HG03354 (cell line): Measurements from ENCODE around the gene HDAC1.
"Not testable (repeated sequence)": the region's sequence is repeated elsewhere in the genome, so short reads cannot be mapped to it uniquely, and the experiment has no call there.

Source experiments
- ATAC-seq: cut with Tn5 transposase; IDR thresholded peaks from one replicate; pipeline ENCODE4 v1.9.1; 2021; ENCODE audit warnings: mild to moderate bottlenecking; ENCODE audit not compliant: unreplicated experiment, poor library complexity, severe bottlenecking

The HDAC1 gene

GRCh38 chr1:32291708-32292538, at the start of gene HDAC1:
HDAC1 (plus strand) TSS chr1:32292083; CDS start chr1:32292170, 87 bp downstream.
- ATAC-seq, result peak; percentile 98

- ATAC-seq, result no peak
These were observed 49.5 kb upstream of the HDAC1 start for GRCh38 chr1:32242341-32242851.

GRCh38 chr1:32246888-32247273, 45.0 kb upstream of the HDAC1 start, which contains the start of gene FAM167B:
FAM167B (plus strand) TSS chr1:32247222; CDS start chr1:32247422, 200 bp downstream.
- no peak for ATAC-seq

- ATAC-seq, result no peak
These were observed 44.4 kb upstream of the HDAC1 start for GRCh38 chr1:32247452-32247851.

- ATAC-seq, result peak; percentile 42
These were observed 43.6 kb upstream of the HDAC1 start for GRCh38 chr1:32247983-32248889.

GRCh38 chr1:32249831-32250525, 41.9 kb upstream of the HDAC1 start:
- ATAC-seq, result peak; percentile 64

GRCh38 chr1:32250893-32251716, 40.8 kb upstream of the HDAC1 start, which contains the start of gene LCK:
LCK (plus strand) TSS chr1:32251265; CDS start chr1:32274330, 23,065 bp downstream.
- peak; percentile 28 for ATAC-seq

GRCh38 chr1:32255072-32256071, 36.5 kb upstream of the HDAC1 start:
- peak; percentile 31 for ATAC-seq

- no peak for ATAC-seq
These were observed 35.2 kb upstream of the HDAC1 start for GRCh38 chr1:32256473-32257226.

GRCh38 chr1:32257227-32257508, 34.7 kb upstream of the HDAC1 start:
- no peak for ATAC-seq

- not testable (repeated sequence) for ATAC-seq
These were observed 28.7 kb upstream of the HDAC1 start for GRCh38 chr1:32263236-32263593.

- ATAC-seq, result peak; percentile 48
These were observed 28.1 kb upstream of the HDAC1 start for GRCh38 chr1:32263744-32264143.

- no peak for ATAC-seq
These were observed 26.0 kb upstream of the HDAC1 start for GRCh38 chr1:32265846-32266245.

GRCh38 chr1:32266921-32267591, 24.8 kb upstream of the HDAC1 start:
- ATAC-seq, result no peak

GRCh38 chr1:32269744-32270143, 22.1 kb upstream of the HDAC1 start:
- no peak for ATAC-seq

- no peak for ATAC-seq
These were observed 19.1 kb upstream of the HDAC1 start for GRCh38 chr1:32272557-32273390.
